AML-193 (cell line): ENCODE data around the gene MESP2.

ENCODE experiments used
- DNase-seq, 2 experiments: peaks; one replicate each; lab custom pipeline; 2025; lab: John Stamatoyannopoulos, UW

Gene MESP2

DNA sequence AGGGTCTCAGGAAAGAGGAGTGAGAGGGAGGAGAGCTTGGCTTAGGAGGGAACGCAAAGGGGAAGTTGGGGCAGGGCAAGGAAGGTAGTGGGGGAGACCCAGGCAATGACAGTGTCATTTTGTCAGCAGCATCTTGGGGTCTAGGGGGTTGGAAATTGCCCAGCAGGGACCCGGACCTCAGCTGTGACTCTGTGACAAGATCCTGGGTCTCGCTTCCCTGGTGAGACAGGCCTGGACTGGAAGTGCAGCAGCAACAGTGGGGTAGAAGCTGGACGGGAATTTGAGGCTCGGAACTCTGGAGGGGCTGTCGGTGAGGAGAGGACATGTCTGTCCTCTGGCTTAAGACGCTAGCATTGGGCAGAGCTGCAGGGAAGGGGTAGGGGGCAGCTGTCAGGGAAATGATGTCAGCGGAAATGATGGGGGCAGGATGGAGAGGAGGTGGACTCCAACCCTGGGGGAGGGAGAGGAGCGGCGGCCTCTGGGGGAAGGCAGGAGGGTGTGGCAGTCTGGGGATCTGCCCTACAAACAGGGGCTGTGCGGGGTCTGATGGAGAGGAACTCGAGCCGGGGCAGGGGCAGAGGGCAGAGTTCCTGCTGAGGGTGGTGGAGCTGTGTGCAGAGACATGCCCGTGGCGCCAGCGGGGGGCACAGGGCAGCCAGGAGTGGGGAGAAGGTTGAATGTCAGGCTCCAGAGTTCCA, 26.2 kb downstream of the MESP2 start:
- DNase-seq = no peak

DNA sequence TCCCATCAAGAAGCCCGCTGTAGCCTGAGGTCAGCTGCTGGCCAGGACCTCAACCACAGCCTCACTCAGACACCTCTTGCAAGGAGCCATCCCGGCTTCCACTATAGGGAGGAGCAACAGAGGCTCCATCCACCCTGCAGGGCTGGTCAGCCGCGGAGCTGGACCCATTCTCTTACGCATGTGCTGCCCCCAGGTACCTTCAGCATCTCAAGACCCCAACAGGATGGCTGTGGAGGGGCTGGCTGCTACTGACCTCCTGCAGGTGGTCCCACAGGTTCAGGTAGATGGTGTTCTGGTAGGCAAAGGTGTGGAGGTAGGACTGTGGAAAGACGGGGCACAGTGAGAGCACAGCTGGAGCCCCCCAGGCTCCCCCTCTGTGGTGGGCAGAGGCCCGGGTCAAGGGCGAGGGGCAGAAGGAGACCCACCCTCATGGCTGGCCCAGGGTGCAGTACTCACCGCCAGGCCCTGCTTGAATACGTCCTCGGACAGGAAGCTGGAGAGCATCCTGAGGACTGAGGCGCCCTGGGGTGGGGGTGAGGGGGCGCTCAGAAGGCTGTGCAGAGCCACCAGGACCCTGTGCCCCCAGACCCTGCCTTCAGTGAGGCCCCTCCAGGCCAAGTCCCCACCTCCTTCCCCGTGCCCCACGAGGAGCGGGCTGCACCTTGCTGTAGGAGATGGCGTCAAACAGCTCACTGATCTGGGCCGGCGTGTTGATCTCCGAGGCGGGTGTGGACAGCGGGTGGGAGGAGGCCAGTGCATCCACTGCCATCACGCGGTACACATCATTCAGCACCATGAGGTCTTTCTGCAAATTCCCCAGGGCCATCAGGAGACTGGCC, 27.1 kb downstream of the MESP2 start:
- DNase-seq = no peak

DNA sequence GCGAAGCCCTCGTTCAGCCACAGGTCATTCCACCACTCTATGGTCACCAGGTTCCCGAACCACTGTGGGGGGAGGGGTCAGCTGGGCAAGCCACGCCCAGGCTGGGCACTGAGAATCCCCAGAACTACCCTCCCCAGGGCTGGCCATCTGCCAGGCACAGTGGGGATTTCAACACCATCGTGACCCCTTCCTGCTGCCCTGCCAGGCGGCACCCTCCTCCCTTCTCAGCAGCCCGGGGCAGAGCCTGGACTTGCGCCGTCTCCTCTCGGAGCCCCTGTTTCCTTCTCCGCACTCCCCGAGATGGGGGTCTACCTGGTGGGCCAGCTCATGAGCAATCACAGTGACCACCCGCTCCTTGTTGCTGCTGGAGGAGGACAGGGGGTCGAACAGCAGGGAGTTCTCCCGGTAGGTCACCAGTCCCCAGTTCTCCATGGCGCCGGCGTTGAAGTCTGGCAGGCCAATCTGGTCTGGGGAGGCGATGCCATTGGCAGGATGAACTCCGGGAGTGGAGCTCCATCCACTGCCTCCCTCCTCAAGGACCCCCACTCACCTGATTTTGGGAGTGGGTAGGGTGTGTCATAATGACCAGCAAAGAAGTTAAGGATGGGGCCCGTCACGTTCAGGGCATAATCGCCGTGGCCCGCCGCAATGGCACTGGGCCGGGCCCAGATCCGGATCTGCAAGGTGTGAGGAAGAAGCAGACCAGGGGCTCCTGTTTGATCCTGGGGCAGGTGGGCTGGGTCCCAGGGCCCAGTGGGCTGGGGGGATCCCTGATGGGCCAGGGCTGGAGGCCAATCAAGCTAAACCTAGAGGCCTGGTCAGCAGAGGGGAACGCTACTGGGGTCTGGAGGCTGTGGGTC, 28.0 kb downstream of the MESP2 start:
- DNase-seq = no peak

DNA sequence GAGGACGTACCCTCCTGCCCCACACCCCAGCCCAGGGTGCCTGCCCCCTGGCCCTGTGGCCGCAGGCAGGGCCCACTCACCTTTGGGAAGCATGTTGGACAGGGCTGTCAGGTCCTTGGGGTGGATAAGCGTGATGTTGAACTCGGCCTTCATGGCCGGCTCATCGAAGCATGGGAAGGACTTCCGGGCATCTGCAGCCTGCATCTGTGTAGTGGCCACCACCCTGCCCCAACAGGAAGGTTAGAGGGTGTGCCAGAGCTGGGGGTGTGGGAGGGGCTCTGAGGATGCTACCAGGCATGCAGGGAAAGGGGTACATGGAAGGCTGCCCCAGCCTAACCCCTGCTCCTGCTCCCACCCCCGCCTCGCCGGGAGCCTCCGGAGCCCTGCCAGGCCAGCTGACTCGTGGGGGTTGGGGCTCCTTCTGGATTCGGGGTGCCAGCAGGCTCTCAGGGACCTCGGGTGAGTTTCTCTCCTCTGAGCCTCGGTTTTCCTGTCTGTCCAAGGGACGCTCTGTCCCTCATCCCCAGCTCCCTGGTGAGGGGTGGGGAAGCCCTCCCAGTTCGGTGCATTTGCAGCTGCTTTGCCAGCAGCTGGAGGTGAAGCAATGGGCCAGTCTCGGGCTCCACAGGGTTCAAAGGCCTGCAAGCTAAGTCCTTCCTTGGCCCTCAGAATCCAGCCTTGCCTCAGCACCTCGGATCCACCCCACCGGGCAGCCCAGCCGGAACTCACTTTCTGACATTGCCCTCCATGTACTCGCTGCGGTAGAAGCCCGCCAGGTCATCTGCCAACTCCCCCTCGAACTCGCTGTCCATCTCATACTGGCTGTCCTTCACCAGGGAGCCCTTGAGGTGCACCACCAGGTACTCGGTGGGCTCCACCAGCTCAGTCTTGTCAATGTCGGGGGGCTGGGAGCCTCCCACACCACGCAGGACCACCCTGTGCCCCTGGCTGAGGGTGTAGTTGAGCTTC, 29.4 kb downstream of the MESP2 start:
- no peak for DNase-seq

DNA sequence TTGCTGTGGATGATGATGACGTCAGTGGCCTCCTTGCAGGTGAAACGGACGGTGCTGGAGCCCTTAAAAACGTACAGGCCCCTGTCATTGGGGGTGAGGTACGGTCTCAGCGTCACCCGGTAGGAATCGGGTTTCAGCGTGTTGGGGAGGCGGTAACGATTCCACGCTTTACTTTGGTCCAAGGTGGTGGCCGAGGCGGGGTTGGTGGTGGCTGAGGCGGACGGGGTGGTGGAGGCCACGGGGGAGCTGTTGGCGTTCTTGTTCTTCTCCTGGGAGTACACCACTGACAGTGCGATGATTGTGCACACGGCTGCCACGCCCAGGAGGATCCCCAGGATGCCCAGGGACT, 30.1 kb downstream of the MESP2 start:
- DNase-seq = no peak

DNA sequence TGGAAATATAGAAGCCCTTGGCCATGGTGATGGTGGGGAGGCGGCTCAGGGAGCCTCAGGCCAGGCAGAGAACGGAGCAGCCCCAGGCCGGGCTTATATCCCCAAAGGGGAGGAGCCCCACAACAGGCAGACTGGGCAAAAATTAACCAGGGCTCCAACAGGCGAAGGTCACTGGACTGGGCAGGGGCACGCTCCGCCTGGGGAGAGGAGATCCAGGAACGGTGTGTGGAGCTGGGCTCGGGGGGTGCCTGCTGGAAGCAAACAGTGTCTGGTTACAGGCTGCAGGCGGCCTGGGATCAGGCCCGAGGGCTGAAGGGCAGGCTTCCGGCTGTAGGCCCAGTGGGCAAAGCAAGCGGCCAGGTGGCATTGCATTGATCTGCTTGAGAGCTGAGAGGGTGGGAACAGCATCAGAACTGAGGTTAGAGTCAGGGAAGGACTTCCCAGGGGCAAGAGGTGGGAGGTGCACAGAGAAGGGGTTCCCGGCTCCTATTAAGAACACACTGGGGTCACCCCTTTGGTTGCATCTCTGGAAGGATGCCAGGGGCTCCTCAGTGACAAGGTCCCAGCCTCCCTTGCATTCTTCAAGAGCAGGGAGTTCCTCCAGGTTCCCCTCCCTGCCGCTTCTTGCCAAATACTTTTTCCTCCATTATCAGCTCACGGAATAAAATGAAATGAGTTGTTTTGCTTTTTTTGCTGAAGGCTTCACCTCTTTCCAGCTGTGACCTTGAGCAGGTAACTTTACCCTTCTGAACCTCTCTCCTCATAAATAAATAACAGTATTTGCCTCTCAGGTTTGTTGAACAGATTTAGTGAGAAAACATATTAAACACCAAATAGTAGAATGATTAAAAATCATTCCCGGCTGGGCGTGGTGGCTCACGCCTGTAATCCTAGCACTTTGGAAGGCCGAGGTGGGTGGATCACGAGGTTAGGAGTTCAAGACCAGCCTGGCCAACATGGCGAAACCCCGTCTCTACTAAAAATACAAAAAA, 30.7 kb downstream of the MESP2 start:
- DNase-seq = no peak

DNA sequence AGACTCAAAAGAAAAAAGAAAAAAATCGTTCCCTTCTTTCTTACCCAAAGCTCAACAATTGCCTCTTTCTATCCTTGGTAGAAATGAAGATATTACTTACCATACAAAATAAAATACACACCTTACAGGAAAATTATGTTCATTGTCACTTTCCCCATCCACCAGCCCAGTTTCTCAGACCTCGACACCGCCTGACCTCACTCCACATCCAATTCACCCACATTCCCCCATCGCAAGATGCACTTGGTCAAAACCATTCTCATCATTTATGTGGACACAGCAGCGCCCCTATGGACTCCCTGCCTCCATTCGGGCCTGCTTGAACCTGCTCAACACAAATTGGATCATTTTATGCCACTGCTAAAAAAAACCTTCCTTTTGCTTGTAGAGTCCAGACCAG, 31.6 kb downstream of the MESP2 start:
- no peak for DNase-seq

DNA sequence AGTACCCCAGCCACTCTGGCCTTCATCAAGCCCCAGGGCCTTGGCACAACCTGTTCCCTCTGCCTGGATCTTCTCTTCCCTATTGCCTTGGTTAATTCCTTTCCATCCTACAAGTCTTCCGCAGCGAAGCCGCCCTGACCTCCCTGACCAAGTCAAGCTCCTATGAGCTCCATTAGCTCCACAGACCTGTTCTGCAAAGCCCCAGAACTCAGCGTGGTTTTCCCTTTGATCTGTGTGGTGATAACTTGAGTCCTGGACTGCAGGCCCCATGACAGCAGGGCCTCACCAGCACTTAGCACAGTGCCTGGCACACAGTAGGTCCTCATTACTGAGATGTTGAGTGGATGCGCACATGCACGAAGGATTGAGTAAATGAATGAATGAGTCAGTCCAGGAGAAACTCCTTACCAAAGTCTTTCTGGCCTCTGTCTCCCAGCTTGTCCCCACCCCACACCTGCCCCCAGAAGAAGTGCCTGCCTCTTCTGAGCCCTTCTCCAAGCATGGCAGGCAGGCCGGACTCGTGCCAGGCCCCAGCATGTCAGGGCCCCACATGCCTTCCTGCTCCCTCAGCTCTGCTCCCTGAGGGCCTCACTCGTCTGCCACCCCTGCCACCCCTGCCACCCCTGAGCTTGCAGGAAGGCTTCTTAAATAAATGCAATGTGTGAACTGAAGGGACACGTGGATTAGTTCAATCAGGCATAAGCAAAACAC, 32.2 kb downstream of the MESP2 start:
- no peak for DNase-seq

DNA sequence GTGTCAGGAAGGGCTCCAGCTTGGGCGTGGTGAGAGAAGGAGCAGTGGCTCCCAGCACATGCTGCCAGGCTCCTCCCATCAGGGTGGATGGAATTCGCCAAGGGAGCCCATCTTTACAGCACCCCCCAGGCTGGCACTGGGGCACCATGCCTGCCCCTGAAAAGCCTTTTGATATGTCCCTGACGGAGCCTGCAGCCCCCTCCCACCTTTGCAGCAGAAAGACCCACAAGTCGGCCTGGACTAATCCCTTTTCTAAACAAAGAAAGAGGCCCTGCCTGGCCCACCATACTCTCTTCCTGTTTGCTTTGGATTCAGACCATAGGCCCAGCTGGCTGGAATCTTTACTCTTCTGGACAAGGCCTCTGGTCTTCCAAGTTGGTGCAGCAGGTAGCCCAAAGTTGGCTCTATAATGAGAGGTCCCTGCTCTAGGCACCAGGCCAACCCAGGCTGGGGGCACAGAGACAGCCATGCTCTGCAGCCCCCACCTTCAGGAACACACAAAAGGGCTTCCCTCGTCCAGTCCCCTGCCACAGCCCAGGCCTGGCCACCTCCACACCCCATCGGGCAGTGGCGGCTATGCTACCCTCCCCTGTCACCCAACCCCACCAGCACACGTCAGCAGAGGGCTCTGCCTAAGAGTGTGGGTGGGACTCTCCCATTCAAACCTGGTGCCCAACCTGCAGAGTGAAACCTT, 33.1 kb downstream of the MESP2 start:
- no peak for DNase-seq

DNA sequence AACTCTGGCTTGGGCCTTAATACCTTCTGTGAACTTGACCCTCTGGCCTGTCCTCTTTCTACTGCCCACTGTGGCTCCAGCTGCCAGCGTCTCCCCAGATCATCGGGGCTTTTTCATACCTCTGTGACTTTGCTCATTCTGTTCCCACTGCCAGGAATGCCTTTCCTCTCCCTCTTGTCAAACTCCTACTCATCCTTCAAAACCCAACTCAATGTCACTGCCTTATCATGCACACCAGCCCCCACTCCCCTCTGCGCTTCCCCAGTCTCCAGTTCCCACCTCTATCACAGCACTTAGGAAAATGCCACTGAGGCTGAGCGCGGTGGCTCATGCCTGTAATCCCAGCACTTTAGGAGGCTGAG, 33.6 kb downstream of the MESP2 start:
- no peak for DNase-seq

DNA sequence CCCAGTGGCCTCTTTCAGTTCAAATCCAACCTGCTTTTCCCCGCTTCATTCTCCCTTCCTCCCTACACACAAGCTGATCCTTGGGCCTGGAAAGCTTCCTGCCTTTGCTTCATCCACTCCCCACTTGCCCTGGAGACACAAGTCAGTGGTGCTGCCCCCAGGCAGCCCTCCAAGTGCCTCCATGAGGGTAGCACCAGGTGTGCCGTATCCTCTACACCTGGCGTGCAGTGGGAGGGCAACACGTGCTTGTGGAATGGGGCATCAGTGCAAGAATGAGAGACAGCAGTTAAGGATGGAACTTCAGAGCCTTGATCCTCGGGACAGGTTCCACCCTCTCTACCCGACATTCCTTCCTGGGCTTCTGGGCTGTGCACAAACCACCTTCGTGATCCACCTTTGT, 34.7 kb downstream of the MESP2 start:
- DNase-seq = no peak

DNA sequence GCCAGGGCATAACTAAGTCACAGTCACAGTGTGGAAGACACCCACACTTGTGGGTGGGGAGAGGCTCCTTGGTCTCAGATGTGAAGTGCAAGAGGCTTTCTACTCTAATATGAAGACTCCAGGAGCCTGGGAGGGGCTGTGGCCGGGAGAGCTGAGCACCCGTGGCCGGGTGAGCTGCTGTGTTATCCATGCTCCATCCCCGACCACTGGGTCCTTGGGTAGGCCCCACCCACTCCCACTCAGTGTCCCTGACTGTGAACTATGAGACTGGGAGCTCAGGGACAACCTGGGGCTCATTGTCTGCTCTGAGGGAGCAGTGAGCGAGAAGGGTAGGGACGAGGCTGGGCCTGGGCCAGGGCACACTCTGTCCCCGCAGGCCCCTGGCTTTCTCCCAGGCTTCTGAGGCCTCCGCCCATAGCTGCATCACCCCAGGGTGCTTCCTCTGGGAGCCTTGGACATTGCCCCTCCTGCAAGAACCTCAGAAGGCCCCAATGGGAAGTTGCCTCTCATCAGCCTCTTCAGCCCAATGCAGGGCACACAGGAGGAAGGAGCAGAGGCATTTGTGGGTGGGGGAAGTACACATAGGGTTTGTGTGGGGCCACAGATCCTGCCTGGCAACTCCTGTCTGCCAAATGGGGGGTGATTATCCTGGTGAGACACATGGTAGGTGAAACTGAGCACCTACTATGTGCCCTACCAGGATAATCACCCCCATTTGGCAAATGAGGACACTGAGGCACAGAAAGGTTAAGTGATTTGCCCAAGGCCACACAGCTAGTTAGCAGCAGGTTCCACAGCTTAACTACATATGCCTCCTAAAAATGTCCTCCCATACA, 36.1 kb downstream of the MESP2 start:
- DNase-seq = no peak

DNA sequence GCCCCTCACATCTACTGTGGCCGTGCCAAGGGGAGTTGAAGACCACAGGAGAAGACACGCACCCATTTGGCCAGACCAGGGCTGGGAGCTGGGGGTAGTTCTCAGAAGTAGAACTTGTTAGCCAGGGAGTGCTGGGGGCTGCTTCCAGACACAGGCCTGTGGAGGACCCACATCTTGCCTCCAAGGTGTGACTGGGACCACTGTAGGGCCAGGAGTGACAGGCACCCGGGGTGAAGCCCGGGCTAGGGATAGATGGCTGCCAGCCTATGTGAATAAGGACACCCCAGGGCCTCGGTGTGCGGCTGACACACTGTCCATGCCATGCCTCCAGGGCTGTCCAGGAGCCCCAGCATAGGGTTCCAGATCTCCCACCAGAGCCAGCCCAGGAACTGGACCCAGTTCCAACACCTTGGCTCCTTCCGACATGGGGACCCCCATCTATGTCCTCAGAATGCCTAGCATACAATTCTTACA, 36.8 kb downstream of the MESP2 start:
- DNase-seq = no peak

DNA sequence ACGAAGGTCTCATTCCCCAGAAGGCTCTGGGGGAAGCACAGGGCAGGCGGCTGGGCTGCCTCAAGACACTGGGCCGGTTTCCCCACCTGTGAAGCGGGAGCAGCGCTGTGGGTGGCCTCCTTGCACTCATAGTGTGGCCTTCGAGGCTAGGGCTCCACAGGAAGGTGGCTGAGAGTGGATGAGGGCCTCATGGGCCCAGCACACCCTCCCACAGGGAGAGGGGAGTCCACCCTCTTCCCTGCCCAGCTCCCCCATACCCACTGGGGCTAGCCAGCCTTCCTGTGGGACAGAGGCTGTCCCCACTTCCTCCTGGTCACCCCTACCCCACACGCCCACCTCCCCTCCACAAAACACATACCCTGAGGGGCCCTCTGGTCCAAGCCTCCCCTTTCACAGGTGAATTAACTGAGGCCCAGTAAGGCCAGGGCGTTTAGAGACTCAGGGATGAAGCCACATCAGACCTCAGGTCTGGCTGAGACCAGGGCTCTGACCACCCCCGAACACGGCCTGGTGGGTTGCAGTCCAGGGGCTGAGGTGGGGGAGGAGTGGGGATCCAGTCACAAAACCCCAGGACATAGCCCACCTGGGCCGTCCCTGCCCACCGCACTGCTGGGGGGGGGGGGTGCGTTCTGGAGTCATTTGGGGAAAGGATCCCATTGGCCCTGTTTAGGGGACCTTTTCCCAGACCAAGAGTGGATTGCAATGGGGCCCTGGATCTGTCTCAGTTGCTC, 37.4 kb downstream of the MESP2 start:
- DNase-seq = no peak

DNA sequence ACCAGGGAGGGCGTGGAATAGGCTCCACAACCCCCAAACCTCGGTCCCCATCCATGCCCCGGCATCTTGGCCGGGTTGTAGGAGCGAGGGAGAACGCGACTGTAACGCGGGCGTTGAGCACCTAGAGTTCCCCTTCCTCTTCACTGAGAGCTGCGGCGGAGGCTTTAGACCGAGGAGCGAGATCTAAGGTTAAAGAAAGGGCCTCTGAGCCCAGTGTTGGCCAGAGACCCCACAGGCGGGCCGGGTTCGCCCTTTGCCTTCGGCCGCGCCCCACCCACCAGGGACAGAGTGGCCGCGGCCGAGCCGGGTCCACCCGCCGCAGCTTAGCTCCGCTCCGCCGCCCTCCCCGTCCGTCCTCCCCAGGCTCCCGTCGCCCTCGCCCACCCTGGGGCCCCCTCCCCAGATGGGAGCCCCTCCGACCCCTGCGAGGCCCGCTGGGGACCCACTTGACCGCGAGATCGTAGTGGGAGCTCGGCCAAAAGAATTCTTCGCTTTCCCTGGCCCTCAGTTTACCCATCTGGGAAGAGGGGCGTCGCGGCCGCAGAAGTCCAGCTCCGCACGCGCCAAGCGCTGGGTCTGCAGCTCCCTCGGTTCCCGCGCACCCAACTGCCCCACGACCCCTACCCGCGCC, 38.1 kb downstream of the MESP2 start:
- no peak for DNase-seq

DNA sequence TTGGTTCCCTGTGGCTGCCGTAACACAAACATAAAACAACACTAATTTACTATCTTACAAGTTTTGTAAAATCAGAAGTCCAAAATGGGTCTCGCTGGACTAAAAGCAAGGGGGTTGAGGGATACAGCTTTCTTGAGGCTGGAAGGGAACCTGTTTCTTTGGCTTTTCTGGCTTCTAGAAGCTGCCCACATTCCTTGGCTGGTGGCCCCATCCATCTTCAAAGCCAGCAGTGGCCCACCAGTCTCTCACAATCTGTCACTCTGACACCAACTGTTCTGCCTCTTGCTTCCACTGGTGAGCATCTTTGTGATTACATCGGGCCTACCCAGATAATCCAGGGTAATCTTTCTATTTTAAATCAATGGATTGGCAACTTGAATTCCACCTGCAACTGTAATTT, 39.6 kb downstream of the MESP2 start:
- no peak for DNase-seq

DNA sequence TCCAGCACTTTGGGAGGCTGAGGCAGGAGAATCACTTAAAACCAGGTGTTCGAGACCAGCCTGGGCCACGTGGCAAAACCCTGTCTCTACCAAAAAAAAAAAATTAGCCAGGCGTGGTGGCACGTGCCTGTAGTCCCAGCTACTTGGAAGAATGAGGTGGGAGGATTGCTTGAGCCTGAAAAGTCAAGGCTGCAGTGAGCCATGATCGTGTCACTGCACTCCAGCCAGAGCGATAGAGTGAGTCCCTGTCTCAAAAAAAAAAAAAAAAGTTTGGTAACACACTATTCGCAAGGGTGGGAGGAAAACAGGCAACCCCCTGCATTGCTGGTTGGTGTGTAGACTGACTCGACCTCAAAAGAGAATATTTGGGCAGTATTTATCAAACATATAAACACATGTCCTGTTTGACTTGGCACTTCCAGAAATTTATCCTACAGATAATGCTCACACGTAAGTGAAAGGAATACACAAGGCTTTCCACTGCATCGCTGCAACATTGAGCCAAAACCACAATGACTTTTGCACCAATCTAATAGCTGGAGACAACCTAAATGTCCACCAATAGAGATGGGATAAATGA, 41.7 kb downstream of the MESP2 start:
- DNase-seq = no peak
